Stimulated activated naive B cell treated with anti-CD40 and anti-IgM and Interleukin-4, amounts not matched to agents 10 μg/mL and 1 μg/mL and 100 μg/mL, for 72 hours (primary cell): Measurements from ENCODE around the gene OPRM1.
A peak's percentile ranks its signal among the peaks of the same experiment; 100 is the strongest.

Source experiments
- ATAC-seq, 2 donors: fragments of 150-1000 bp; cut with Tn5 transposase; replicated peaks; 2 replicates each; pipeline ENCODE4 v1.10.0; 2021; ENCODE audit warnings: moderate library complexity in 1 of 2
- DNase-seq: peaks from one replicate; pipeline ENCODE4 v3.0.0; 2021
- H3K27ac Mint-ChIP-seq: one replicate; pipeline ENCODE4 v1.8.0; 2022; ENCODE audit warnings: mild to moderate bottlenecking, mixed read lengths
- H3K27me3 Mint-ChIP-seq, 2 donors: one replicate each; pipeline ENCODE4 v1.8.0; 2022; ENCODE audit warnings: mixed read lengths in 2 of 2
- H3K36me3 Mint-ChIP-seq, 2 donors: one replicate each; pipeline ENCODE4 v1.8.0; 2022; ENCODE audit warnings: mixed read lengths in 2 of 2, mild to moderate bottlenecking in 1 of 2
- H3K4me1 Mint-ChIP-seq, 2 donors: one replicate each; pipeline ENCODE4 v1.8.0; 2022; ENCODE audit warnings: mixed read lengths in 2 of 2, mild to moderate bottlenecking in 1 of 2
- H3K4me3 Mint-ChIP-seq, 2 donors: one replicate each; pipeline ENCODE4 v1.8.0; 2022; ENCODE audit warnings: mild to moderate bottlenecking in 2 of 2, mixed read lengths in 2 of 2, moderate library complexity in 1 of 2
- H3K9me3 Mint-ChIP-seq, 2 donors: one replicate each; pipeline ENCODE4 v1.8.0; 2022; ENCODE audit warnings: mixed read lengths in 2 of 2, mild to moderate bottlenecking in 1 of 2

OPRM1 gene

GRCh38 chr6:154258064-154258757 lies 219.2 kb downstream of the OPRM1 start:
- Mint-ChIP-seq H3K4me3 (peak overlapping the region; percentile 46 to 52), H3K36me3 (peaks cover 10 to 16% of the 10 kb centered on the region in 2 donors), H3K27me3 (peaks cover 0 to under 1% of the 10 kb centered on the region in 2 donors), H3K4me1 (peaks cover 17 to 45% of the 10 kb centered on the region in 2 donors), H3K27ac (peak overlapping the region; percentile 83), H3K9me3 (peaks cover 16 to 22% of the 10 kb centered on the region in 2 donors)
- DNase-seq: no peak
- peak; percentile 88 to 91 for ATAC-seq

GRCh38 chr6:154261688-154262397 lies 222.8 kb downstream of the OPRM1 start:
- H3K36me3 Mint-ChIP-seq: peaks cover 2 to 6% of the 10 kb centered on the region in 2 donors
- DNase-seq: no peak
- H3K4me3 Mint-ChIP-seq: peak overlapping the region in 1 of 2 donors; percentile 5
- H3K27me3 Mint-ChIP-seq: no peaks in the 10 kb centered on the region
- ATAC-seq: peak; percentile 14 to 43
- H3K27ac Mint-ChIP-seq: peak overlapping the region; percentile 2
- H3K4me1 Mint-ChIP-seq: peaks cover 17 to 39% of the 10 kb centered on the region in 2 donors
- H3K9me3 Mint-ChIP-seq: peaks cover 7% of the 10 kb centered on the region in 2 donors

- no peak overlapping the region for H3K27ac Mint-ChIP-seq
- ATAC-seq: no peak
- H3K4me1 Mint-ChIP-seq: peaks cover 5 to 12% of the 10 kb centered on the region in 2 donors
- peaks cover 2 to 4% of the 10 kb centered on the region in 2 donors for H3K36me3 Mint-ChIP-seq
- no peak for DNase-seq
- H3K9me3 Mint-ChIP-seq: peaks cover 3% of the 10 kb centered on the region in 2 donors
- no peaks in the 10 kb centered on the region for H3K27me3 Mint-ChIP-seq
- H3K4me3 Mint-ChIP-seq: no peak overlapping the region
Observed at GRCh38 chr6:154266560-154267099, 227.6 kb downstream of the OPRM1 start.

- ATAC-seq (no peak), DNase-seq (no peak)
- Mint-ChIP-seq H3K27me3 (no peaks in the 10 kb centered on the region), H3K4me1 (peaks cover 0 to 2% of the 10 kb centered on the region in 2 donors), H3K36me3 (peaks cover 2 to 4% of the 10 kb centered on the region in 2 donors), H3K9me3 (peaks cover 3% of the 10 kb centered on the region in 2 donors), H3K27ac (no peak overlapping the region), H3K4me3 (no peak overlapping the region)
Observed at GRCh38 chr6:154267508-154268106, 228.6 kb downstream of the OPRM1 start.

- peaks cover 3% of the 10 kb centered on the region in 2 donors for H3K9me3 Mint-ChIP-seq
- DNase-seq (no peak), ATAC-seq (no peak)
- no peaks in the 10 kb centered on the region for H3K4me1 Mint-ChIP-seq
- H3K27me3 Mint-ChIP-seq: no peaks in the 10 kb centered on the region
- no peak overlapping the region for H3K27ac Mint-ChIP-seq
- H3K4me3 Mint-ChIP-seq: no peak overlapping the region
- peaks cover 2 to 4% of the 10 kb centered on the region in 2 donors for H3K36me3 Mint-ChIP-seq
Observed at GRCh38 chr6:154268486-154268885, 229.4 kb downstream of the OPRM1 start.

- Mint-ChIP-seq H3K9me3 (peaks cover 0 to 1% of the 10 kb centered on the region in 2 donors), H3K36me3 (no peaks in the 10 kb centered on the region), H3K4me1 (peaks cover 8 to 23% of the 10 kb centered on the region in 2 donors), H3K4me3 (no peak overlapping the region), H3K27me3 (peaks cover 6 to 7% of the 10 kb centered on the region in 2 donors), H3K27ac (no peak overlapping the region)
- DNase-seq (no peak), ATAC-seq (no peak)
Observed at GRCh38 chr6:154274168-154274567, 235.1 kb downstream of the OPRM1 start.

GRCh38 chr6:154276810-154277628 lies 238.0 kb downstream of the OPRM1 start:
- ATAC-seq: peak; percentile 46 to 51
- Mint-ChIP-seq H3K9me3 (peaks cover 0 to 1% of the 10 kb centered on the region in 2 donors), H3K4me1 (peaks cover 8 to 23% of the 10 kb centered on the region in 2 donors), H3K36me3 (no peaks in the 10 kb centered on the region), H3K4me3 (no peak overlapping the region), H3K27ac (no peak overlapping the region), H3K27me3 (peaks cover 6 to 7% of the 10 kb centered on the region in 2 donors)
- no peak for DNase-seq

- peaks cover 8 to 23% of the 10 kb centered on the region in 2 donors for H3K4me1 Mint-ChIP-seq
Observed at GRCh38 chr6:154277629-154278017, 238.6 kb downstream of the OPRM1 start.

GRCh38 chr6:154280521-154280920 lies 241.5 kb downstream of the OPRM1 start:
- ATAC-seq: no peak
- H3K9me3 Mint-ChIP-seq: no peaks in the 10 kb centered on the region
- H3K36me3 Mint-ChIP-seq: no peaks in the 10 kb centered on the region
- peaks cover 8 to 23% of the 10 kb centered on the region in 2 donors for H3K4me1 Mint-ChIP-seq
- DNase-seq: no peak
- H3K27ac Mint-ChIP-seq: no peak overlapping the region
- H3K4me3 Mint-ChIP-seq: no peak overlapping the region
- peaks cover 0 to 6% of the 10 kb centered on the region in 2 donors for H3K27me3 Mint-ChIP-seq

More at GRCh38 chr6:154277629-154278017, 238.6 kb downstream of the OPRM1 start:
- no peak for DNase-seq
- H3K27me3 Mint-ChIP-seq: peaks cover 6 to 7% of the 10 kb centered on the region in 2 donors
- no peak overlapping the region for H3K4me3 Mint-ChIP-seq
- no peaks in the 10 kb centered on the region for H3K36me3 Mint-ChIP-seq
- peak in 1 of 2 donors; percentile 31 for ATAC-seq
- H3K27ac Mint-ChIP-seq: no peak overlapping the region
- H3K9me3 Mint-ChIP-seq: peaks cover 0 to 1% of the 10 kb centered on the region in 2 donors

GRCh38 chr6:154284313-154284853 lies 245.3 kb downstream of the OPRM1 start:
- peaks cover 3 to 4% of the 10 kb centered on the region in 2 donors for H3K9me3 Mint-ChIP-seq

GRCh38 chr6:154285826-154286225 lies 246.8 kb downstream of the OPRM1 start:
- H3K4me3 Mint-ChIP-seq: no peak overlapping the region
- H3K27me3 Mint-ChIP-seq: peaks cover 0 to 4% of the 10 kb centered on the region in 2 donors
- ATAC-seq (no peak), DNase-seq (no peak)
- peaks cover 7 to 12% of the 10 kb centered on the region in 2 donors for H3K4me1 Mint-ChIP-seq
- peaks cover 4 to 5% of the 10 kb centered on the region in 2 donors for H3K9me3 Mint-ChIP-seq
- H3K27ac Mint-ChIP-seq: no peak overlapping the region
- H3K36me3 Mint-ChIP-seq: peaks cover 3% of the 10 kb centered on the region in 2 donors

More at GRCh38 chr6:154284313-154284853, 245.3 kb downstream of the OPRM1 start:
- Mint-ChIP-seq H3K4me1 (peaks cover 3 to 12% of the 10 kb centered on the region in 2 donors), H3K27me3 (peaks cover 0 to 4% of the 10 kb centered on the region in 2 donors), H3K36me3 (peaks cover 3% of the 10 kb centered on the region in 2 donors), H3K4me3 (no peak overlapping the region), H3K27ac (no peak overlapping the region)
- ATAC-seq (no peak), DNase-seq (no peak)

- DNase-seq (no peak), ATAC-seq (no peak)
- peaks cover 0 to 4% of the 10 kb centered on the region in 2 donors for H3K27me3 Mint-ChIP-seq
- no peak overlapping the region for H3K4me3 Mint-ChIP-seq
- peaks cover 3% of the 10 kb centered on the region in 2 donors for H3K36me3 Mint-ChIP-seq
- H3K4me1 Mint-ChIP-seq: peaks cover 7 to 12% of the 10 kb centered on the region in 2 donors
- H3K9me3 Mint-ChIP-seq: peaks cover 4 to 5% of the 10 kb centered on the region in 2 donors
- H3K27ac Mint-ChIP-seq: no peak overlapping the region
Observed at GRCh38 chr6:154289818-154290508, 250.9 kb downstream of the OPRM1 start.

- Mint-ChIP-seq H3K4me3 (no peak overlapping the region), H3K27me3 (peaks cover 5 to 11% of the 10 kb centered on the region in 2 donors), H3K36me3 (no peaks in the 10 kb centered on the region), H3K4me1 (peaks cover 3 to 5% of the 10 kb centered on the region in 2 donors), H3K27ac (no peak overlapping the region), H3K9me3 (peaks cover 0 to 2% of the 10 kb centered on the region in 2 donors)
- DNase-seq: no peak
- no peak for ATAC-seq
Observed at GRCh38 chr6:154292066-154292465, 253.0 kb downstream of the OPRM1 start.
